NB4 (cell line): Measurements from ENCODE around the gene TXLNG.

Source experiments
- POLR2A ChIP-seq: IDR thresholded peaks from 2 replicates; pipeline ENCODE4 v1.6.1; 2011; ENCODE audit warnings: mild to moderate bottlenecking; ENCODE audit not compliant: insufficient read length; ENCODE audit errors: extremely low read depth
- TF ChIP-seq, protein P1 (sequence below): IDR thresholded peaks from one replicate; pipeline ENCODE4 v1.5.1; 2012; ENCODE audit warnings: low read depth, low read length

DNA sequence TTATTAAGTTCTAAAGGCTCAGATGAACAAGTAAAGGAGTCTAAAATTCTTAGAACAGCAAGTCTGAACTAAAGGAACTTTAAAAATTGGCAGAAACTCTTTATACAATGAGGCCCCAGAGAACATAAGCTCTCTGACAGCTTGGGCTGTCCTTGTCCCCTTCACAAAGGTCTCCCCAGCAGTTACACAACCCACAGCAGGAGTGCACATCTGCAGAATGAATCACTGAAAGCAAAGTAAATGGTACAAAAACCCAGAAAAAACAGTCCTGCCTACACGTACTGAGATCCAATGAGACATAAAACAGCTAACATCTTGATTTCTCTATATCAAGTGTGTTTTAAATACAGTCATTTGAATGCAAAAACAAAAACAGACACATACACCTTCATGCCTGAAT lies 65.2 kb downstream of the TXLNG start:
- TF ChIP-seq, protein P1, sequence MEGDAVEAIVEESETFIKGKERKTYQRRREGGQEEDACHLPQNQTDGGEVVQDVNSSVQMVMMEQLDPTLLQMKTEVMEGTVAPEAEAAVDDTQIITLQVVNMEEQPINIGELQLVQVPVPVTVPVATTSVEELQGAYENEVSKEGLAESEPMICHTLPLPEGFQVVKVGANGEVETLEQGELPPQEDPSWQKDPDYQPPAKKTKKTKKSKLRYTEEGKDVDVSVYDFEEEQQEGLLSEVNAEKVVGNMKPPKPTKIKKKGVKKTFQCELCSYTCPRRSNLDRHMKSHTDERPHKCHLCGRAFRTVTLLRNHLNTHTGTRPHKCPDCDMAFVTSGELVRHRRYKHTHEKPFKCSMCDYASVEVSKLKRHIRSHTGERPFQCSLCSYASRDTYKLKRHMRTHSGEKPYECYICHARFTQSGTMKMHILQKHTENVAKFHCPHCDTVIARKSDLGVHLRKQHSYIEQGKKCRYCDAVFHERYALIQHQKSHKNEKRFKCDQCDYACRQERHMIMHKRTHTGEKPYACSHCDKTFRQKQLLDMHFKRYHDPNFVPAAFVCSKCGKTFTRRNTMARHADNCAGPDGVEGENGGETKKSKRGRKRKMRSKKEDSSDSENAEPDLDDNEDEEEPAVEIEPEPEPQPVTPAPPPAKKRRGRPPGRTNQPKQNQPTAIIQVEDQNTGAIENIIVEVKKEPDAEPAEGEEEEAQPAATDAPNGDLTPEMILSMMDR: no peak
- no peak for TF ChIP-seq POLR2A
